ENCODE data around the gene RASD2.

The RASD2 gene

GRCh38 chr22:35518811-35519210 is 21.8 kb upstream of the RASD2 start:
- DNase-seq (ENCODE audit: low read depth), result no peak

GRCh38 chr22:35519306-35520000 is 21.2 kb upstream of the RASD2 start:
- DNase-seq (ENCODE audit: low read depth), result no peak

- DNase-seq (ENCODE audit: low read depth), result no peak
Observed at GRCh38 chr22:35521358-35522224, 19.0 kb upstream of the RASD2 start.

GRCh38 chr22:35522225-35523149 is 18.1 kb upstream of the RASD2 start:
- no peak for DNase-seq (ENCODE audit: low read depth)

GRCh38 chr22:35523167-35523947 is 17.3 kb upstream of the RASD2 start:
- no peak for DNase-seq (ENCODE audit: low read depth)

- no peak for DNase-seq (ENCODE audit: low read depth)
Observed at GRCh38 chr22:35524966-35525686, 15.5 kb upstream of the RASD2 start.

- no peak for DNase-seq (ENCODE audit: low read depth)
Observed at GRCh38 chr22:35525687-35526332, 14.8 kb upstream of the RASD2 start.

GRCh38 chr22:35526333-35526979 is 14.2 kb upstream of the RASD2 start:
- no peak for DNase-seq (ENCODE audit: low read depth)

- DNase-seq (ENCODE audit: low read depth), result no peak
Observed at GRCh38 chr22:35528927-35529326, 11.7 kb upstream of the RASD2 start.

GRCh38 chr22:35530700-35531099 is 9.9 kb upstream of the RASD2 start:
- no peak for DNase-seq (ENCODE audit: low read depth)

- no peak for DNase-seq (ENCODE audit: low read depth)
Observed at GRCh38 chr22:35531202-35531601, 9.4 kb upstream of the RASD2 start.

- DNase-seq (ENCODE audit: low read depth), result no peak
Observed at GRCh38 chr22:35531676-35532075, 9.0 kb upstream of the RASD2 start.

GRCh38 chr22:35533365-35534029 is 7.1 kb upstream of the RASD2 start:
- no peak for DNase-seq (ENCODE audit: low read depth)

- DNase-seq (ENCODE audit: low read depth), result no peak
Observed at GRCh38 chr22:35534091-35534490, 6.5 kb upstream of the RASD2 start.

- no peak for DNase-seq (ENCODE audit: low read depth)
Observed at GRCh38 chr22:35537232-35537631, 3.4 kb upstream of the RASD2 start.

- no peak for DNase-seq (ENCODE audit: low read depth)
Observed at GRCh38 chr22:35538801-35539321, 1.8 kb upstream of the RASD2 start.

GRCh38 chr22:35539487-35539886 is 1.1 kb upstream of the RASD2 start:
- no peak for DNase-seq (ENCODE audit: low read depth)

- DNase-seq (ENCODE audit: low read depth), result peak; percentile 68
Observed at GRCh38 chr22:35539910-35540594, 579 bp upstream of the RASD2 start.
